Vagina (tissue), 2 donors: ENCODE measurements around the gene ST7.

Experiments
- POLR2A ChIP-seq, 2 donors: fragments of 450-650 bp; IDR thresholded peaks; one replicate each; pipeline ENCODE4 v1.6.1; 2017; ENCODE audit warnings: antibody characterized with exemption in 2 of 2, mild to moderate bottlenecking in 2 of 2, moderate library complexity in 2 of 2
- POLR2AphosphoS5 ChIP-seq, 2 donors: sonication (generic); formaldehyde crosslinking; IDR thresholded peaks; one replicate each; pipeline ENCODE4 v1.9.0; 2017; ENCODE audit warnings: antibody characterized with exemption in 2 of 2, mild to moderate bottlenecking in 2 of 2, low read depth in 1 of 2; ENCODE audit not compliant: insufficient read depth in 1 of 2
- TF ChIP-seq, protein P1 (sequence below), 3 experiments: fragments of 450-650 bp in 2 of 3; fragments of 200-600 bp in 1 of 3; sonication (generic) in 1 of 3; IDR thresholded peaks; one replicate each; pipeline ENCODE4 v1.5.1; 2017 to 2019; ENCODE audit warnings: antibody characterized with exemption in 3 of 3, mild to moderate bottlenecking in 2 of 3, moderate library complexity in 2 of 3

DNA sequence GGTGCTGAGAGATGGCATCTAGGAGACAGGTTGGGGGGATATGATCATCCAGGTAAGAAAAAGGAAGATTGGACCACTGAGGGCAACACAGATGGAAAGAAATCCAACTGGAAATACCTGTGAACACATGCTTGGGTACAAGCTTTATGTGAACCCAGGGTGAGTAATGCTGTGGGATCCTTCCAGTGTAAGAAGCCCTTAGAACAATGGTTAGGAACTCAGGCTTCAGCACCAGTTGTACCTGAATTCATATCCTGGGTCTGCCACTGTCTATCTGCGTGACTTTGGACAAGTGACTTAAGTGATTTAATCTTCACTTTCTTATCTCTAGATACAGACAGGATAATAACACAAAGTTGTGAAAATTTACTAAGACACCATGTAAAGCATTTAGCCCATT lies 131.0 kb downstream of the ST7 start:
- TF ChIP-seq, protein P1, sequence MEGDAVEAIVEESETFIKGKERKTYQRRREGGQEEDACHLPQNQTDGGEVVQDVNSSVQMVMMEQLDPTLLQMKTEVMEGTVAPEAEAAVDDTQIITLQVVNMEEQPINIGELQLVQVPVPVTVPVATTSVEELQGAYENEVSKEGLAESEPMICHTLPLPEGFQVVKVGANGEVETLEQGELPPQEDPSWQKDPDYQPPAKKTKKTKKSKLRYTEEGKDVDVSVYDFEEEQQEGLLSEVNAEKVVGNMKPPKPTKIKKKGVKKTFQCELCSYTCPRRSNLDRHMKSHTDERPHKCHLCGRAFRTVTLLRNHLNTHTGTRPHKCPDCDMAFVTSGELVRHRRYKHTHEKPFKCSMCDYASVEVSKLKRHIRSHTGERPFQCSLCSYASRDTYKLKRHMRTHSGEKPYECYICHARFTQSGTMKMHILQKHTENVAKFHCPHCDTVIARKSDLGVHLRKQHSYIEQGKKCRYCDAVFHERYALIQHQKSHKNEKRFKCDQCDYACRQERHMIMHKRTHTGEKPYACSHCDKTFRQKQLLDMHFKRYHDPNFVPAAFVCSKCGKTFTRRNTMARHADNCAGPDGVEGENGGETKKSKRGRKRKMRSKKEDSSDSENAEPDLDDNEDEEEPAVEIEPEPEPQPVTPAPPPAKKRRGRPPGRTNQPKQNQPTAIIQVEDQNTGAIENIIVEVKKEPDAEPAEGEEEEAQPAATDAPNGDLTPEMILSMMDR (IDR thresholded peaks at IDR 0.05) = no peak
- TF ChIP-seq POLR2A (IDR thresholded peaks at IDR 0.05) (no peak), POLR2AphosphoS5 (IDR thresholded peaks at IDR 0.05; ENCODE audit: insufficient read depth in 1 of 2, low read depth in 1 of 2) (no peak)
